D721Med (cell line): ENCODE data around the gene CTTNBP2.

Experiments
- DNase-seq: peaks from one replicate; pipeline ENCODE4 v3.0.0; 2011; ENCODE audit warnings: low spot score; ENCODE audit not compliant: insufficient read length
- FAIRE-seq: peaks from 2 replicates; lab custom pipeline; 2011; peaks lifted over from hg19 to GRCh38; lab: Jason Lieb, UNC
- CTCF ChIP-seq: IDR thresholded peaks from 2 replicates; pipeline ENCODE4 v1.5.1; 2012; ENCODE audit warnings: mild to moderate bottlenecking, control low read depth; ENCODE audit not compliant: insufficient read depth; ENCODE audit errors: missing control alignments

Gene CTTNBP2

DNA sequence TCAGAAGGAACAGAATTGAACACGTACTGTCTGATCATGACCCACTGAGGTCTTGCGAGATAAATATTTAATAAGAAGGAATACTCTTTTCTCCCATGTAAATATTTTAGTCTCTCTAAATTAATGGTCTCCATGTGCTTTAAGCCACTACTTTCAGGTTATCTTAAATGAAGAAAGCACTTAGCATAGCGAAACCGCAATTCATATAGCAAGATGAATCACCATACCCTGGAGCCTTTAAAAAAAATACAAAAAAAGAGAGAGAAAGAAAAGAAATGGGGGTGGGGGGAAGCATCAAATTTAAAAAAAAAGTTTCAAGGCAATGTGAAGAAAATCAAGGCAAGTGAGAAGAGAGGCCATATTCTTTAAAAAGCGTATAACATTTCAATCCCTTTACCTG is 82.5 kb downstream of the CTTNBP2 start:
- DNase-seq, result no peak
- no peak for FAIRE-seq
- TF ChIP-seq CTCF, result no peak

- FAIRE-seq (no peak), DNase-seq (no peak)
- no peak for TF ChIP-seq CTCF
Measured at GRCh38 chr7:117790251-117790650, 83.0 kb downstream of the CTTNBP2 start.

DNA sequence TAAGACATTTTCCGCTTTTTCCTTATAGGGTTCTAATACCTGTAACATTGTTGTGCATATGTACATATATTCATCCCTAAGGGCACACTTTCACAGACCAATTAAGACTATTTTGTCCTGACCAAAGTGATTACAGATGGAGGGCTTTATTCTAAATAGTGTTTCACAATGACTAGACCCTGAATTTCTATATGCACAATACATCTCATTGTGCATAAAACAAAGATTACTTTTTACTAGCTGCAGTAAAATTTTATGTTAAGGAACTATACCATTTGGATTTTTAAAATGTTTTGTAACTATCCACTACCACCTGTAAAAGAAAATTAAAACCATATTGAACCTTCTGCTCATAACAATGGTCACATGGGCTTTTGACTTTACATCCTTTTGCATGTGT is 87.8 kb downstream of the CTTNBP2 start:
- no peak for DNase-seq
- no peak for FAIRE-seq
- no peak for TF ChIP-seq CTCF

DNA sequence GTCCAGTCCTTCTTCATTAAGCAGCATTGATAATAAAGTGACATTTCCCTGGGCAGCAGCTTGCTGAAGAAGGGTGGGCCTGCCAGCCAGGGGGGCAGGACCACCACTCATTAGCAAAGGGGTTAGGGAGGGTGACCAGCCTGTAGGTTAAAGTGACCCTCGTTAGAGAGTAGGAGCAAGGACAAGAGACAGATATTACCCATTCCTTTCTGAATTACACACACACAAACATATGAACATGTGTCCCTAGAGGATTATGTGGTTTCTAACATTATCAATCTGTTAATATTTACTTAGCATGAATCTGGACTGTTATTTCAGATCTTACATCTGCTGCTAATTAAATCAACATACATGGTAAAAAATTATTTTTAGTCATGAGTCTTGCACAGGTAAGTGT is 88.9 kb downstream of the CTTNBP2 start:
- DNase-seq (no peak), FAIRE-seq (no peak)
- no peak for TF ChIP-seq CTCF

GRCh38 chr7:117782761-117783160 is 90.5 kb downstream of the CTTNBP2 start:
- no peak for FAIRE-seq
- no peak for DNase-seq
- no peak for TF ChIP-seq CTCF

DNA sequence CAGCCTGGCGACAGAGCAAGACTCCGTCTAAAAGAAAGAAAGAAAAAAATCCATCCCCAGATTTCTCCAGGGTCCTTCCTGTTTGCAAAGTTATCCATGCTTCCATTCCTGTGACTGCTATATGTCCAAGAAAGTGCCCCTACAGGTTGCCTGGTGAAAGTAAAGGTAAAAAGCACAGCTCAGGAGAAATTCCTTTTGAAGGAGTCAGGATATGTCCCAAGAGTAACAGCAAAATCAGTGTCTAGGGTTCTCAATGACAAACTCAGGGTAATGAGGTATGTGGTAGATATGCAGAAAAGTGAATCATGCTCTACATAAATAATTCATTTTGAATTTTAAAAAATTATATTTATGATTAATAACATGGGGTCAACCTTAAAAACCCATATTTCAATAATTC is 91.5 kb downstream of the CTTNBP2 start:
- no peak for FAIRE-seq

DNA sequence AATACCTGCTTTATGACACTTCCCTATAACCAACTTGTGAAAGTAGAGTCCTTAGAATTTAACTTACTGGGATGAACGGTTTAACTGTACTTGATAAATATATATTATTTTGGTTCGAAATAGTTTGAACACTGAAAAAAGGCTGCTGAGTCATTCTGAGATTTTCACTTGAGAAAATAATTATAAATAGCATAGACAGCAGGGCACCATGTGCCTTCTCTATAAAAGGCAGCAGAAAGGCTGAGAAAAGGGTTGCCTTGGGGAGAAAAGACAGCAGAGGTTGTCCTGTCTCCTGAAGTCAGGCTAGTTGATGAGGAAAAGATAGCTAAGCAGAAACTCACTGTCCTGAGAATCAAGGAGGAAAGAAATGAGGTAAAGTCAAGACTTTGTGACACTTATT is 92.4 kb downstream of the CTTNBP2 start:
- FAIRE-seq (no peak), DNase-seq (no peak)
- TF ChIP-seq CTCF, result no peak

More for the DNA sequence above, 91.5 kb downstream of the CTTNBP2 start:
- no peak for TF ChIP-seq CTCF
- no peak for DNase-seq
